Measurements from ENCODE around the gene FBXL15.

- TF ChIP-seq YY1 (IDR thresholded peaks at IDR 0.05; ENCODE audit: insufficient read depth, insufficient read length) (no peak), ZNF274 (IDR thresholded peaks at IDR 0.05; ENCODE audit: low read depth, low read length) (no peak)
These were observed 1.9 kb upstream of the FBXL15 start, which contains the start of gene PSD for GRCh38 chr10:102418622-102419268.
